Natural killer cell (primary cell): ENCODE data around the gene CCDC175. TPM values are rescaled to one million over a fixed set of nuclear protein-coding genes. Genes with fewer than 3 reads are reported as not detected.

Source experiments
- ATAC-seq, 3 donors: fragments of 150-1000 bp in 2 of 3; fragments of 200-7000 bp in 1 of 3; cut with Tn5 transposase; 1 replicate in 1 of 3; 2 replicates in 2 of 3; pipeline ENCODE4 v1.10.0; 2021; ENCODE audit warnings: mild to moderate bottlenecking in 2 of 3, moderate library complexity in 2 of 3
- DNase-seq, 2 donors: peaks; one replicate each; pipeline versions ENCODE4 v3.0.0 to v3.0.0-alpha.2; 2013 to 2021; ENCODE audit warnings: mixed read lengths in 1 of 2
- H3K27ac ChIP-seq: one replicate; pipeline ENCODE4 v1.5.1; 2013; ENCODE audit warnings: mild to moderate bottlenecking, low read length
- H3K27me3 ChIP-seq: one replicate; pipeline ENCODE4 v1.6.1; 2013; ENCODE audit warnings: low read length; ENCODE audit not compliant: control insufficient read depth, insufficient read depth
- H3K36me3 ChIP-seq: one replicate; pipeline ENCODE4 v1.6.1; 2013; ENCODE audit warnings: low read length; ENCODE audit not compliant: control insufficient read depth, insufficient read depth
- H3K4me1 ChIP-seq: one replicate; pipeline ENCODE4 v1.6.1; 2013; ENCODE audit warnings: low read length; ENCODE audit not compliant: control insufficient read depth, insufficient read depth
- H3K4me3 ChIP-seq: one replicate; pipeline ENCODE4 v1.5.1; 2013; ENCODE audit warnings: low read length
- H3K9me3 ChIP-seq: one replicate; pipeline ENCODE4 v1.6.1; 2013; ENCODE audit warnings: low read length; ENCODE audit not compliant: control insufficient read depth, insufficient read depth
- H3K27ac Mint-ChIP-seq, 2 donors: one replicate each; pipeline ENCODE4 v1.8.0; 2022; ENCODE audit warnings: mild to moderate bottlenecking in 2 of 2, mixed read lengths in 2 of 2, moderate library complexity in 1 of 2
- H3K27me3 Mint-ChIP-seq, 2 donors: one replicate each; pipeline ENCODE4 v1.8.0; 2022; ENCODE audit warnings: low read depth in 2 of 2, mixed read lengths in 2 of 2
- H3K36me3 Mint-ChIP-seq: one replicate; pipeline ENCODE4 v1.8.0; 2022; ENCODE audit warnings: mixed read lengths
- H3K4me1 Mint-ChIP-seq, 2 donors: one replicate each; pipeline ENCODE4 v1.8.0; 2022; ENCODE audit warnings: mixed read lengths in 2 of 2
- H3K4me3 Mint-ChIP-seq: one replicate; pipeline ENCODE4 v1.8.0; 2022; ENCODE audit warnings: mild to moderate bottlenecking, moderate library complexity, mixed read lengths
- H3K9me3 Mint-ChIP-seq, 2 donors: one replicate each; pipeline ENCODE4 v1.8.0; 2022; ENCODE audit warnings: mixed read lengths in 2 of 2
- WGBS: methylation state at CpG from one replicate; pipeline ENCODE4 v1.1.7; 2013; ENCODE audit warnings: missing lambda C conversion rate; ENCODE audit not compliant: insufficient coverage; 5-methylcytosine and 5-hydroxymethylcytosine counted together
- intact Hi-C: fragments of 100-400 bp; cut with micrococcal nuclease; formaldehyde crosslinking; loops from one replicate; pipeline ENCODE4 v1.14.2; 2022
- total RNA-seq, 4 donors: library from RNA; stranded (reverse); fragments of 120-200 nt in 1 of 4; gene quantifications; one replicate each; pipeline versions ENCODE4 v1.2.3 to v1.2.4, GENCODE V29; 2013 to 2022
- TF ChIP-seq, protein P1 (sequence below): fragments of 200-600 bp; IDR thresholded peaks from one replicate; pipeline ENCODE4 v1.8.0; 2022; ENCODE audit warnings: antibody characterized with exemption

Gene CCDC175
- total RNA-seq, 3 donors from 2014 or later (not counting 1 experiment from before 2014, with no cell fraction given), result not detected

- Histone ChIP-seq H3K27me3 (no peaks in the 10 kb centered on the region), H3K4me1 (no peaks in the 10 kb centered on the region), H3K36me3 (no peaks in the 10 kb centered on the region), H3K27ac (no peak overlapping the region), H3K9me3 (no peaks in the 10 kb centered on the region), H3K4me3 (no peak overlapping the region)
- H3K4me1 Mint-ChIP-seq, result no peaks in the 10 kb centered on the region
- intact Hi-C loops, result no loop called here
- peaks cover 0 to 3% of the 10 kb centered on the region in 2 donors for H3K9me3 Mint-ChIP-seq
- no peak for ATAC-seq
- WGBS, result 81% methylated on average over 3 of the region's 3 CpGs
- no peak overlapping the region for H3K4me3 Mint-ChIP-seq
- H3K27ac Mint-ChIP-seq, result no peak overlapping the region
- DNase-seq, result no peak
- TF ChIP-seq, protein P1, sequence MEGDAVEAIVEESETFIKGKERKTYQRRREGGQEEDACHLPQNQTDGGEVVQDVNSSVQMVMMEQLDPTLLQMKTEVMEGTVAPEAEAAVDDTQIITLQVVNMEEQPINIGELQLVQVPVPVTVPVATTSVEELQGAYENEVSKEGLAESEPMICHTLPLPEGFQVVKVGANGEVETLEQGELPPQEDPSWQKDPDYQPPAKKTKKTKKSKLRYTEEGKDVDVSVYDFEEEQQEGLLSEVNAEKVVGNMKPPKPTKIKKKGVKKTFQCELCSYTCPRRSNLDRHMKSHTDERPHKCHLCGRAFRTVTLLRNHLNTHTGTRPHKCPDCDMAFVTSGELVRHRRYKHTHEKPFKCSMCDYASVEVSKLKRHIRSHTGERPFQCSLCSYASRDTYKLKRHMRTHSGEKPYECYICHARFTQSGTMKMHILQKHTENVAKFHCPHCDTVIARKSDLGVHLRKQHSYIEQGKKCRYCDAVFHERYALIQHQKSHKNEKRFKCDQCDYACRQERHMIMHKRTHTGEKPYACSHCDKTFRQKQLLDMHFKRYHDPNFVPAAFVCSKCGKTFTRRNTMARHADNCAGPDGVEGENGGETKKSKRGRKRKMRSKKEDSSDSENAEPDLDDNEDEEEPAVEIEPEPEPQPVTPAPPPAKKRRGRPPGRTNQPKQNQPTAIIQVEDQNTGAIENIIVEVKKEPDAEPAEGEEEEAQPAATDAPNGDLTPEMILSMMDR, result no peak
- H3K27me3 Mint-ChIP-seq, result peaks cover 15 to 21% of the 10 kb centered on the region in 2 donors
- no peaks in the 10 kb centered on the region for H3K36me3 Mint-ChIP-seq
Observed at GRCh38 chr14:59601056-59601455, 24.4 kb upstream of the CCDC175 start.

DNA sequence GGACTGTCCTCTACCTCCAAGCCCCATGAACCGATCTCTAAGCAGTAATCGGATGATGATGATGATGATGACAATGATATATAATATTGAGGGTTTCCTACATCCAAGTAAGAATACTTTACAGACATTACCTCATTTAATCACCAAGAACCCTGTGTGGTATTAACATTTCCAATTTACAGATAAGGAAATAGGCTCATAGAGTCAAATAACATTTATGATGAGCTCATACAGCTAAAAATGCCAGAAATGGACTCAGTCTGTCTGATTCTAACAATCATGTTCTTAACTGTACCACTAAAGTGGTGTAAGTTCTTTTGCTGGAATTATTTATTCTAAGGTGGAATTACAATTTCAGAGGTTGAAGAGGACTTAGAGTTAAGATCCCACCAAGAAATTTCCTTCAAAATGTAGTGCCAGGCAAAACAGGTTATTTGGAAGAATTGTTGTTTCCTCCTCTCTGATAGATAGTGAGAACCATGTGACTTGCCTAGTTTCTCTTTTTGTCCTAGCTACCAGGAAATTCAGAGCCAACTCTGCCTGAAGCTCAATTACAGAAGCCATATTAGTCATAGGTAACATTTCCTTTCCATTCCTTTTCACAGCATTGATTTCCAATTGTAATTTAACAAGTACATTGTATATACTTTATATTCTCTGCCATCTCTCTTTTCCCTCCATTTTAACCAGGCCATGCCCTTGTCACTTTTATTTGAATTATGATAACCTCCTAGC lies 23.8 kb upstream of the CCDC175 start:
- no peaks in the 10 kb centered on the region for H3K27me3 ChIP-seq
- intact Hi-C loops, result no loop called here
- TF ChIP-seq, protein P1, result no peak
- Mint-ChIP-seq H3K27me3 (peaks cover 15 to 21% of the 10 kb centered on the region in 2 donors), H3K4me1 (no peaks in the 10 kb centered on the region), H3K9me3 (peaks cover 0 to 3% of the 10 kb centered on the region in 2 donors), H3K27ac (no peak overlapping the region), H3K36me3 (no peaks in the 10 kb centered on the region), H3K4me3 (no peak overlapping the region)
- H3K4me1 ChIP-seq, result no peaks in the 10 kb centered on the region
- no peak overlapping the region for H3K27ac ChIP-seq
- DNase-seq, result no peak
- no peak overlapping the region for H3K4me3 ChIP-seq
- H3K36me3 ChIP-seq, result no peaks in the 10 kb centered on the region
- no peak for ATAC-seq
- H3K9me3 ChIP-seq, result no peaks in the 10 kb centered on the region
- no CpG with 5 or more reads among the region's 2 CpGs for WGBS

DNA sequence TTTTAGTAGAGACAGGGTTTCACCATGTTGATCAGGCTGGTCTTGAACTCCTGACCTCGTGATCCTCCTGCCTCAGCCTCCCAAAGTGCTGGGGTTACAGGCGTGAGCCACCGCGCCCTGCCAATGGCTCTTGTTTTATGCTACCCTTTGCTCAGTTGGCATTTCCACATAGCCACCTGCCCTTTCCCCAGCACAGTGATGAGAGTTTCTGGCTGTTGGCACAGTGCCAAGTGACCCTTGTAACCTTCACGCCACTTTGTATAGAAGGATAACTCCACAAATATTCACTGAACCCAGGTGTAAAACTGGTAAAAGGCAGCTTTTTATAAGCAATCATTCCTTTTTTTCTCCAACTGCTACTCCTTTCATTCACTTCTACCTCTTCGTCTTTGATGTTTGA lies 18.5 kb upstream of the CCDC175 start:
- Histone ChIP-seq H3K9me3 (no peaks in the 10 kb centered on the region), H3K4me1 (no peaks in the 10 kb centered on the region), H3K4me3 (no peak overlapping the region), H3K36me3 (no peaks in the 10 kb centered on the region), H3K27ac (no peak overlapping the region), H3K27me3 (no peaks in the 10 kb centered on the region)
- Mint-ChIP-seq H3K4me1 (no peaks in the 10 kb centered on the region), H3K4me3 (no peak overlapping the region), H3K36me3 (no peaks in the 10 kb centered on the region), H3K27ac (no peak overlapping the region), H3K27me3 (peaks cover 10 to 15% of the 10 kb centered on the region in 2 donors), H3K9me3 (peaks cover 0 to 3% of the 10 kb centered on the region in 2 donors)
- ATAC-seq (no peak), DNase-seq (no peak)
- intact Hi-C loops, result no loop called here
- TF ChIP-seq, protein P1, result no peak
- 93% methylated on average over 5 of the region's 6 CpGs for WGBS
